C4-2B (cell line): ENCODE measurements around the gene MC4R.

ENCODE experiments used
- H3K27ac ChIP-seq: fragments of 450-650 bp; 2 replicates; pipeline ENCODE4 v1.5.1; 2017
- ZFX ChIP-seq: fragments of 450-650 bp; IDR thresholded peaks from 2 replicates; pipeline ENCODE4 v1.6.1; 2017
- TF ChIP-seq, protein P1 (sequence below): fragments of 450-650 bp; conservative IDR thresholded peaks from 2 replicates; pipeline ENCODE4 v1.5.1; 2017; ENCODE audit warnings: mild to moderate bottlenecking

Gene MC4R

DNA sequence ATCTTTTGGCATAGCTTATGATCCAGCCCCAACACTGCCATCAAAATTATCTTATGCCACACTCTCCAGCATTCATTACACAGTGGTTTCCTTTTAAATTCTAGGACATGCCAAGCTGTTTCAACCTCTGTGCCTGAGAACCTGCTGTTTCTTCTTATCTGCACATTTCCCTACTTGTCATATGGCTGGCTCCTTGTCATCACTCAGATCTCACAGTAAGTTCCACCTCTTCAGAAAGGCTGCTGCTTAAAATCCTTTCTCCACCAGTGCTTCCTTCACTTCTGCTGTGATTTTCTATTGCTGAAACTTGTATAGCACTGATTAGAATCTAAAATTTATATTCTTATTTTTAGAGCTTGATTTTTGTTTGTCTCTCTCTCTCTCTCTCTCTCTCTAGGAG is 43.4 kb downstream of the MC4R start:
- TF ChIP-seq, protein P1, sequence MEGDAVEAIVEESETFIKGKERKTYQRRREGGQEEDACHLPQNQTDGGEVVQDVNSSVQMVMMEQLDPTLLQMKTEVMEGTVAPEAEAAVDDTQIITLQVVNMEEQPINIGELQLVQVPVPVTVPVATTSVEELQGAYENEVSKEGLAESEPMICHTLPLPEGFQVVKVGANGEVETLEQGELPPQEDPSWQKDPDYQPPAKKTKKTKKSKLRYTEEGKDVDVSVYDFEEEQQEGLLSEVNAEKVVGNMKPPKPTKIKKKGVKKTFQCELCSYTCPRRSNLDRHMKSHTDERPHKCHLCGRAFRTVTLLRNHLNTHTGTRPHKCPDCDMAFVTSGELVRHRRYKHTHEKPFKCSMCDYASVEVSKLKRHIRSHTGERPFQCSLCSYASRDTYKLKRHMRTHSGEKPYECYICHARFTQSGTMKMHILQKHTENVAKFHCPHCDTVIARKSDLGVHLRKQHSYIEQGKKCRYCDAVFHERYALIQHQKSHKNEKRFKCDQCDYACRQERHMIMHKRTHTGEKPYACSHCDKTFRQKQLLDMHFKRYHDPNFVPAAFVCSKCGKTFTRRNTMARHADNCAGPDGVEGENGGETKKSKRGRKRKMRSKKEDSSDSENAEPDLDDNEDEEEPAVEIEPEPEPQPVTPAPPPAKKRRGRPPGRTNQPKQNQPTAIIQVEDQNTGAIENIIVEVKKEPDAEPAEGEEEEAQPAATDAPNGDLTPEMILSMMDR: no peak
- no peak for TF ChIP-seq ZFX
- H3K27ac ChIP-seq: no peak overlapping the region

DNA sequence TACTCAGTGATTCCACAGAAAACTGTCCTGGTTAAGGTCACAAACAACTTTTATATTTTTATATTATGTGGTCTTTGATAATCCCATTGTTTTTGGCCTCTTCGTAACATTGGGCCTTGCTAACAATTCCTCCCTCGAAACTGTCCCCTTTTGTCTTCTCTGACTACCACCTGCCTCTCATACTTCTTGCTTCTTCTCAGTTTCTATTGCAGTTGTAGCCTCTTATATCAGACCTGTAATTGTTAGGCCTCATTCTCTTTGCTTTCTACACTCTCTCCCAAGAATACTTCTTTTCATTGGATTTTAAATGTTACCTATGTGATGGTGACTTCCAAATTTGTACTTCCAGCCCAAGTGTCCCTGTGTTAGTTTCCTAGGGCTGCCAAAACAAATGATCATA is 44.7 kb downstream of the MC4R start:
- TF ChIP-seq, protein P1: no peak
- TF ChIP-seq ZFX: no peak
- H3K27ac ChIP-seq: no peak overlapping the region

- TF ChIP-seq, protein P1: no peak
- TF ChIP-seq ZFX: no peak
- no peak overlapping the region for H3K27ac ChIP-seq
Observed at GRCh38 chr18:60322591-60322990, 50.0 kb downstream of the MC4R start.
